ENCODE data around the gene PPP2R5C. TPM values are rescaled to one million over a fixed set of nuclear protein-coding genes. Genes with fewer than 3 reads are reported as not detected.

Gene PPP2R5C
- total RNA-seq, 1 experiment from 2014 or later, result 89.9 TPM

GRCh38 chr14:101821528-101821927 is 60.0 kb downstream of the PPP2R5C start (continued):
- TF ChIP-seq ZBTB43 (CRISPR knock-in tag; IDR thresholded peaks at IDR 0.05) (no peak), TEAD4 (CRISPR knock-in tag; IDR thresholded peaks at IDR 0.05) (no peak), FOXJ3 (CRISPR knock-in tag; IDR thresholded peaks at IDR 0.05; ENCODE audit: borderline replicate concordance) (no peak), TCF7 (CRISPR knock-in tag; IDR thresholded peaks at IDR 0.05; ENCODE audit: low read depth) (no peak), ZNF281 (CRISPR knock-in tag; IDR thresholded peaks at IDR 0.05) (no peak), MLX (CRISPR knock-in tag; IDR thresholded peaks at IDR 0.05) (no peak)

- TF ChIP-seq EMX1 (CRISPR knock-in tag; IDR thresholded peaks at IDR 0.05) (no peak), ZNF219 (CRISPR knock-in tag; IDR thresholded peaks at IDR 0.05; ENCODE audit: borderline replicate concordance) (no peak), JAZF1 (CRISPR knock-in tag; IDR thresholded peaks at IDR 0.05) (no peak), FOXP4 (CRISPR knock-in tag; IDR thresholded peaks at IDR 0.05) (no peak), PRRX2 (CRISPR knock-in tag; IDR thresholded peaks at IDR 0.05) (no peak), RORB (CRISPR knock-in tag; IDR thresholded peaks at IDR 0.05) (no peak), FOXP1 (CRISPR knock-in tag; IDR thresholded peaks at IDR 0.05; ENCODE audit: borderline replicate concordance) (no peak)
- no peak for ATAC-seq
- Mint-ChIP-seq H3K27me3 (ENCODE audit: low read depth) (no peaks in the 10 kb centered on the region), H3K9me3 (peaks cover 12% of the 10 kb centered on the region), H3K4me3 (no peak overlapping the region), H3K27ac (no peak overlapping the region), H3K36me3 (peaks cover 12% of the 10 kb centered on the region), H3K4me1 (no peaks in the 10 kb centered on the region)
- POLR2A ChIA-PET, result no interaction called here
- no peak for DNase-seq (ENCODE audit: low spot score)
- CTCF ChIA-PET, result interaction anchor here (1.6 kb wide), 1 partner anchor 13 kb away, joined by 4 read pairs; no protein-coding TSS in a partner anchor
Observed at GRCh38 chr14:101823066-101823465, 61.6 kb downstream of the PPP2R5C start.

GRCh38 chr14:101823511-101824120 is 62.1 kb downstream of the PPP2R5C start:
- ChIA-PET POLR2A (no interaction called here), CTCF (interaction anchor here (1.6 kb wide), 1 partner anchor 14 kb away, joined by 4 read pairs; no protein-coding TSS in a partner anchor)
- H3K27me3 Mint-ChIP-seq (ENCODE audit: low read depth), result no peaks in the 10 kb centered on the region
- H3K27ac Mint-ChIP-seq, result no peak overlapping the region
- H3K9me3 Mint-ChIP-seq, result peaks cover 12% of the 10 kb centered on the region
- ATAC-seq (no peak), DNase-seq (ENCODE audit: low spot score) (no peak)
- H3K36me3 Mint-ChIP-seq, result peaks cover 12% of the 10 kb centered on the region
- no peak overlapping the region for H3K4me3 Mint-ChIP-seq
- H3K4me1 Mint-ChIP-seq, result no peaks in the 10 kb centered on the region
- TF ChIP-seq ZNF138 (CRISPR knock-in tag; conservative IDR thresholded peaks at IDR 0.05) (no peak), EMX1 (CRISPR knock-in tag; IDR thresholded peaks at IDR 0.05) (no peak), MAX (CRISPR knock-in tag; IDR thresholded peaks at IDR 0.05) (no peak), USF1 (CRISPR knock-in tag; IDR thresholded peaks at IDR 0.05) (no peak), ATF6 (CRISPR knock-in tag; IDR thresholded peaks at IDR 0.05) (no peak)

All from WTC11 (cell line).